AG04450 (cell line): ENCODE measurements around the gene CARD9. TPM values are rescaled to one million over a fixed set of nuclear protein-coding genes. Genes with fewer than 3 reads are reported as not detected.

Source experiments
- CTCF ChIA-PET: fragments of 300-600, 350-600 bp; formaldehyde crosslinking; extraction: SDS; loops from one replicate; lab custom pipeline; 2022; ENCODE audit warnings: antibody characterized with exemption, inconsistent platforms; lab: Charles Lee
- POLR2A ChIA-PET: fragments of 350-600 bp; formaldehyde crosslinking; extraction: SDS; loops from one replicate; lab custom pipeline; 2021; ENCODE audit warnings: antibody characterized with exemption, inconsistent platforms; lab: Yijun Ruan, JAX
- DNase-seq: peaks from one replicate; pipeline ENCODE4 v3.0.0-alpha.2; 2011; ENCODE audit warnings: low read depth, low spot score
- H3K27ac ChIP-seq: one replicate; pipeline ENCODE4 v1.5.1; 2012; ENCODE audit warnings: low read depth, low read length, control low read depth
- H3K27me3 ChIP-seq: one replicate; pipeline ENCODE4 v1.6.0; 2012; ENCODE audit warnings: low read length; ENCODE audit not compliant: control insufficient read depth, insufficient read depth
- H3K4me3 ChIP-seq: 2 replicates; pipeline ENCODE4 v1.5.1; 2011; ENCODE audit warnings: mild to moderate bottlenecking, low read depth, low read length, control low read depth
- H3K9me3 ChIP-seq: 2 replicates; pipeline ENCODE4 v1.5.1; 2012; ENCODE audit warnings: low read length; ENCODE audit not compliant: control insufficient read depth, insufficient read depth
- CTCF ChIP-seq: IDR thresholded peaks from 2 replicates; pipeline ENCODE4 v1.5.1; 2011; ENCODE audit warnings: low read depth, low read length, control low read depth, inconsistent platforms
- polyA plus RNA-seq: library from polyadenylated mRNA; depleted of rRNA; stranded (reverse); fragments of >200 nt; gene quantifications from 2 replicates; pipeline ENCODE4 v1.2.3, GENCODE V29; 2011

CARD9 gene
- polyA plus RNA-seq, 1 experiment: 0.63 TPM

DNA sequence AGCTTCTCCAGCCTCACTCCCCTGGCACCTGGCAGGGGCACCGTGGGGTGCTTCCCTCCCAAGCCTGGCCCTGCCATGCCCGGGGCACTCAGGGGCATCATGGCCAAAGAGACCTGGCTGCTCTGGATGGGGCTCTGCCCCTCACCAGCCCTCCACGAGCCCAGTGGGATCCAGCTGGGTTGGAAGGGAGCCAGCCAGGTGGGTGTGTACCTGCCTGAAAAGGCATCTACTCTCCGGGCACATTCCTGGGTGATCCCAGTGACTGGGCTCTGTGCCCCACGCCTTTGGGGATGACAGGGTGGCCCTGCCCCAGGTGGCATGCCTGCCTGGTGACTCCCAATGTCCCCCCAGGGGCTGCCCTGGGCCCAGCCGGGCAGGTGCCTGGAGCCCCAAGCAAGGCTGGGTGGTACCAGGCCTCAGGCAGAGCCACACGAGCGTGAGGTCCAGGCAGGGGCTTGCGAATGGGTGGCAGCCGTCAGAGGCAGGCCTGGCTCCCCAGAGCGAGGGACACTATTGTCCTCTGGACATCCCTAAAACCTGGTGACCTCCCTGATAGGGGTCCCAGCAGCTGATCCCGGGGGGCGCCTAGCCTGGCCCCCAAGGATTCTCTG lies 45.4 kb downstream of the CARD9 start:
- Histone ChIP-seq H3K27me3 (no peaks in the 10 kb centered on the region), H3K27ac (peak overlapping the region; percentile 70), H3K9me3 (peaks cover 10% of the 10 kb centered on the region; the same call in 1 of the 2 replicates), H3K4me3 (peak overlapping the region; percentile 97)
- CTCF ChIA-PET: interaction anchor here (0.5 kb wide), 1 partner anchor 727 kb away, joined by 9 read pairs; no protein-coding TSS in a partner anchor
- no peak for TF ChIP-seq CTCF
- POLR2A ChIA-PET: interaction anchor here (1.8 kb wide), 1 partner anchor 82 kb away, joined by 4 read pairs; no protein-coding TSS in a partner anchor
- no peak for DNase-seq

- no peak for TF ChIP-seq CTCF
- Histone ChIP-seq H3K27ac (peak within 1 kb of the TSS; percentile 100), H3K4me3 (peak within 1 kb of the TSS; percentile 97), H3K9me3 (peaks cover 13% of the 10 kb centered on the region; the same call in 1 of the 2 replicates), H3K27me3 (no peaks in the 10 kb centered on the region)
- no peak for DNase-seq
- ChIA-PET POLR2A (interaction anchor here (0.6 to 2.0 kb wide), 3 partner anchors 46 to 82 kb away, joined by 3 to 5 read pairs (median 3); no protein-coding TSS in a partner anchor), CTCF (interaction anchor here (0.6 kb wide), 1 partner anchor 390 kb away, joined by 3 read pairs; no protein-coding TSS in a partner anchor)
These were observed 46.0 kb downstream of the CARD9 start, which contains the start of gene GPSM1 for GRCh38 chr9:136327304-136327974. TSS of gene GPSM1 (plus strand) at chr9:136327539. CDS start at chr9:136327696, 157 bp downstream.

DNA sequence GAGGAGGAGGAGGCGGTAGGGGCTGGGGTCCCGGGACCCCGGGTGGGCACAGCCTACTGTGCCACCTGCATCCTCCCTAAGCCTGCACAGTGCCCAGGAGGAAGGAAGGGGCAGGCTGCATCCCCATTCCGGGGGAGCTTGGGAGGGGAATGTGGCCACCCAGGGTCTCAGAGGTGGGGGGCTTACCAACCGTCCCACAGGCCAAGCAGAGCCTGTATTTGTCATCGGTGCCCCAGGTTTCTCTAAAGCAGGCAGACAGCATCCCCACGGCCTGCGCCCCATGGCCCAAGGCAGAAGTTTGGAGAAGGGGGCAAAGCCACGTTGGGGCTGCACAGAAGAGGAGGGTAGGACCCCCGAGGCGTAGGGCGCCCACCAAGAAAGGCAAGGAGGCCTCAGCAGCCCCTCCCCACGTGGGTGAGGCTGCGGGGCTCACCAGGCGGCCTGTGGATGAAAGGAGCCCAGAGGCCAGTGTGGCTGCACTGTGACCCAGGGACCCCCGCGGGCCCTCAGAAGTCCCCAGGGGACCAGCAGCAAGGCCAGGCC lies 46.6 kb downstream of the CARD9 start:
- no peak for DNase-seq

GRCh38 chr9:136326061-136326760 lies 47.3 kb downstream of the CARD9 start:
- Histone ChIP-seq H3K27ac (peak overlapping the region; percentile 100), H3K27me3 (no peaks in the 10 kb centered on the region), H3K9me3 (peaks cover 18% of the 10 kb centered on the region), H3K4me3 (peak overlapping the region; percentile 31)
- peak; percentile 90 for DNase-seq
- POLR2A ChIA-PET: interaction anchor here (0.6 to 2.0 kb wide), 7 partner anchors 10 to 401 kb away, joined by 3 to 15 read pairs (median 4); partner anchors contain the start of gene DNLZ
- CTCF ChIA-PET: interaction anchor here (1.1 kb wide), 1 partner anchor 13 kb away, joined by 4 read pairs; no protein-coding TSS in a partner anchor
- TF ChIP-seq CTCF: no peak; the same call in 1 of the 2 replicates

More for the DNA sequence above, 46.6 kb downstream of the CARD9 start:
- H3K9me3 ChIP-seq: peaks cover 13% of the 10 kb centered on the region; the same call in 1 of the 2 replicates
- peak overlapping the region; percentile 31 for H3K4me3 ChIP-seq
- peak overlapping the region; percentile 100 for H3K27ac ChIP-seq
- no peak for TF ChIP-seq CTCF
- ChIA-PET CTCF (no interaction called here), POLR2A (interaction anchor here (0.6 to 2.0 kb wide), 8 partner anchors 9 to 400 kb away, joined by 3 to 15 read pairs (median 4); partner anchors contain the start of gene DNLZ)
- H3K27me3 ChIP-seq: no peaks in the 10 kb centered on the region
